BLaER1 treated with 17β-estradiol and CSF1 and Interleukin-3, amounts not matched to agents 10 nM and 100 nM (cell line): ENCODE data around the gene ZBED6.
"Not testable (repeated sequence)": the region's sequence is repeated elsewhere in the genome, so short reads cannot be mapped to it uniquely, and the experiment has no call there.

Source experiments
- H3K27ac ChIP-seq, 11 experiments: shearing (Covaris generic); formaldehyde crosslinking; 2 replicates each; pipeline ENCODE4 v1.8.1; 2022
- H3K27me3 ChIP-seq, 11 experiments: shearing (Covaris generic); formaldehyde crosslinking; 2 replicates each; pipeline ENCODE4 v1.8.1; 2022
- H3K36me3 ChIP-seq, 11 experiments: shearing (Covaris generic); formaldehyde crosslinking; 2 replicates each; pipeline ENCODE4 v1.8.1; 2022
- H3K4me1 ChIP-seq, 10 experiments: shearing (Covaris generic); formaldehyde crosslinking; 2 replicates each; pipeline ENCODE4 v1.8.1; 2022
- H3K4me2 ChIP-seq, 11 experiments: shearing (Covaris generic); formaldehyde crosslinking; 2 replicates each; pipeline ENCODE4 v1.8.1; 2022
- H3K4me3 ChIP-seq, 10 experiments: shearing (Covaris generic); formaldehyde crosslinking; 2 replicates each; pipeline ENCODE4 v1.8.1; 2022
- H3K9ac ChIP-seq, 11 experiments: shearing (Covaris generic); formaldehyde crosslinking; 2 replicates each; pipeline ENCODE4 v1.8.1; 2022
- H3K9me3 ChIP-seq, 11 experiments: shearing (Covaris generic); formaldehyde crosslinking; replicated peaks in 1 of 11; 2 replicates each; pipeline ENCODE4 v1.8.1; 2022
- H4K20me1 ChIP-seq, 11 experiments: shearing (Covaris generic); formaldehyde crosslinking; 2 replicates each; pipeline ENCODE4 v1.8.1; 2022
- Cebpa-rat ChIP-seq, 11 experiments: shearing (Covaris generic); IDR thresholded peaks; 2 replicates each; pipeline ENCODE4 v1.8.1; 2022

The ZBED6 gene

GRCh38 chr1:203813581-203814341, 18.3 kb downstream of the ZBED6 start:
- Histone ChIP-seq H3K36me3 (peaks cover 92 to 100% (median 99%) of the 10 kb centered on the region in 11 experiments), H3K27ac (no peak overlapping the region), H3K4me3 (no peak overlapping the region), H3K4me2 (no peak overlapping the region), H3K27me3 (no peaks in the 10 kb centered on the region), H4K20me1 (peaks cover 62 to 100% (median 99%) of the 10 kb centered on the region in 11 experiments), H3K9me3 (peaks cover 0 to 18% (median 5%) of the 10 kb centered on the region in 11 experiments; a peak in 8 of 22 replicates), H3K9ac (no peak overlapping the region), H3K4me1 (no peaks in the 10 kb centered on the region; a peak in 2 of 20 replicates)
- no peak for TF ChIP-seq Cebpa-rat (IDR thresholded peaks at IDR 0.05)

- Histone ChIP-seq H3K4me1 (no peaks in the 10 kb centered on the region; a peak in 2 of 20 replicates), H3K4me2 (no peak overlapping the region), H3K9me3 (peaks cover 0 to 7% (median 3%) of the 10 kb centered on the region in 11 experiments; a peak in 7 of 22 replicates), H3K27me3 (no peaks in the 10 kb centered on the region), H3K27ac (no peak overlapping the region), H3K4me3 (no peak overlapping the region), H3K36me3 (peaks cover 94 to 100% (median 99%) of the 10 kb centered on the region in 11 experiments), H3K9ac (no peak overlapping the region), H4K20me1 (peaks cover 50 to 99% (median 94%) of the 10 kb centered on the region in 11 experiments)
- no peak for TF ChIP-seq Cebpa-rat (IDR thresholded peaks at IDR 0.05)
These were observed 23.0 kb downstream of the ZBED6 start for GRCh38 chr1:203818399-203818798.

DNA sequence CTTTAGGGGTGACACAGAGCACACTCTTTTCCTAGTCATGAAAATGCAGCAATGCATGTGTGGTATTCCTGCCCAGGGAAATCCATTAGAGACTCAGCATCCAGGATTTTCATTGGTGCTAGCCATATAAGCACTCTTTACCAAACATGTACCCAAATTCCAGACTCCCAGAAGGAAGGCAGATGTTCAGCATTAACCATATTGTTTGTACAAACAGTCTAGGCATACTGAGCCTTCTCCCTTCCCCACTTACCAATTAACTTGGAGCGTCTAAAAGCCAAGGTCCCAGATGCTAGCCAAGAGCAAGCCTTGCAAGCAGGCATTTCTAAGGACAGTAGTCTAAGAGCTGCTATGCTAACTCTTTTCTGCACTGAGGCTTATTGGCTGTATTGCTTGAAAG, 27.9 kb downstream of the ZBED6 start:
- Histone ChIP-seq H3K4me3 (no peak overlapping the region), H3K9ac (no peak overlapping the region), H4K20me1 (peaks cover 71 to 99% (median 93%) of the 10 kb centered on the region in 11 experiments), H3K36me3 (peaks cover 98 to 100% (median 99%) of the 10 kb centered on the region in 11 experiments), H3K9me3 (no peaks in the 10 kb centered on the region), H3K4me1 (peaks cover 0 to 4% (median 0%) of the 10 kb centered on the region in 10 experiments; a peak in 2 of 20 replicates), H3K27ac (no peak overlapping the region), H3K27me3 (no peaks in the 10 kb centered on the region), H3K4me2 (no peak overlapping the region)
- TF ChIP-seq Cebpa-rat (IDR thresholded peaks at IDR 0.05): no peak

GRCh38 chr1:203826175-203826574, 30.8 kb downstream of the ZBED6 start:
- no peak for TF ChIP-seq Cebpa-rat (IDR thresholded peaks at IDR 0.05)
- H3K27ac ChIP-seq: no peak overlapping the region
- H3K27me3 ChIP-seq: no peaks in the 10 kb centered on the region
- peaks cover 0 to 22% (median 0%) of the 10 kb centered on the region in 10 experiments; a peak in 7 of 20 replicates for H3K4me1 ChIP-seq
- no peak overlapping the region for H3K4me3 ChIP-seq
- H3K9ac ChIP-seq: no peak overlapping the region
- H3K36me3 ChIP-seq: peaks cover 98 to 100% (median 99%) of the 10 kb centered on the region in 11 experiments
- H3K9me3 ChIP-seq: no peaks in the 10 kb centered on the region
- peaks cover 49 to 100% (median 75%) of the 10 kb centered on the region in 11 experiments for H4K20me1 ChIP-seq
- no peak overlapping the region for H3K4me2 ChIP-seq

DNA sequence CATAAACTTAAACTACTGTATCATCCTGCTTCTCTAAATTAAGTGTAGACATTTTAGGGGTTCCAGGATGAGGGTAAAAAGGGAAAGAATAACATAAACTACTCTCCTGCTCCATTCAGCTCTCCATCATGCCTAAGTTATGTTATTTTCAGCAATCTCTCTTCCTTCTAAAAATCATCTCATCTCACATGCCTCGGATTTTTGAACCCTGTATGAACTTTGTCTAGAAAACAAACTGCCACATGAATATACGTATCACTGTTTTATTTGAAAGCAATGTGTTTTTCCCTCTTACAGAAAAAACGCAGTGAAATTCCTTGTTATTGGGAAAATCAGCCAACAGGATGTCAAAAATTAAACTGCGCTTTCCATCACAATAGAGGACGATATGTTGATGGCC, 32.6 kb downstream of the ZBED6 start:
- no peak overlapping the region for H3K9ac ChIP-seq
- no peaks in the 10 kb centered on the region for H3K9me3 ChIP-seq
- H4K20me1 ChIP-seq: peaks cover 32 to 100% (median 57%) of the 10 kb centered on the region in 11 experiments
- H3K4me3 ChIP-seq: no peak overlapping the region
- H3K4me2 ChIP-seq: no peak overlapping the region
- H3K36me3 ChIP-seq: peaks cover 98 to 100% (median 99%) of the 10 kb centered on the region in 11 experiments
- no peak overlapping the region for H3K27ac ChIP-seq
- H3K27me3 ChIP-seq: no peaks in the 10 kb centered on the region
- H3K4me1 ChIP-seq: peaks cover 0 to 22% (median 0%) of the 10 kb centered on the region in 10 experiments; a peak in 7 of 20 replicates
- TF ChIP-seq Cebpa-rat (IDR thresholded peaks at IDR 0.05): no peak

DNA sequence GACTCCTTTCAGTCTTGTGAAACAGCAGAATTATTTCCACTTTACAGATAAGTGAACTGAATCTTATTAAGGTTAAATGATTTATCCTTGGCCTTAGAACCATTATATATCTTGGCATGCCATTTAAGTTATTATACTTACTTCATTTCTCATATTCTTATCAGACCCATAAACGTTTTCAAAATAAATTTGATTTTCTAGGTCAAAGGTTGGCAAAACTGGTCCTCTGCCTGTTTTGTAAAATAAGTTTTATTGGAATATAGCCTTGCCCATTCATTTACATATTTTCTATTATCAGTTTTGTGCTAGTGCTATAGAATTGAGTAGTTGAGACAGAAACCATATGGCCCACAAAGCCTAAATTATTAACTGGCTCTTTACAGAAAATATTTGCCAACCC, 33.1 kb downstream of the ZBED6 start:
- H3K27me3 ChIP-seq: no peaks in the 10 kb centered on the region
- peaks cover 98 to 100% (median 99%) of the 10 kb centered on the region in 11 experiments for H3K36me3 ChIP-seq
- peak overlapping the region in 3 of 11 experiments; percentile 37 to 52 (median 51); a peak in 2 of 22 replicates for H3K4me2 ChIP-seq
- peaks cover 0 to 22% (median 0%) of the 10 kb centered on the region in 10 experiments; a peak in 7 of 20 replicates for H3K4me1 ChIP-seq
- no peak overlapping the region for H3K4me3 ChIP-seq
- H3K9me3 ChIP-seq: no peaks in the 10 kb centered on the region
- no peak overlapping the region for H3K27ac ChIP-seq
- H4K20me1 ChIP-seq: peaks cover 27 to 100% (median 52%) of the 10 kb centered on the region in 11 experiments
- H3K9ac ChIP-seq: no peak overlapping the region
- no peak for TF ChIP-seq Cebpa-rat (IDR thresholded peaks at IDR 0.05)

DNA sequence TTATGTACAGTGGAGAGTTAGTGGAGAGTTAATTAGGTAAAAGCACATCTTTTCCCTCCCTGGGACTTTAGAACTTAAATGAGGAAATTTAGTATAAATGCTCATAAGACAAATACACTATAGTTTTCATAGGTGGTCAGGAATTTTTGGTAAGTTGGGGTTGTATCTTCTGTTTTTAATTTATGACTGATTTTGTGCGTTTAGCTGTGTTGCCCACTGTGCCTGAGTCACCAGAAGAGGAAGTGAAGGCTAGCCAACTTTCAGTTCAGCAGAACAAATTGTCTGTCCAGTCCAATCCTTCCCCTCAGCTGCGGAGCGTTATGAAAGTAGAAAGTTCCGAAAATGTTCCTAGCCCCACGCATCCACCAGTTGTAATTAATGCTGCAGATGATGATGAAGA, 33.8 kb downstream of the ZBED6 start:
- H3K36me3 ChIP-seq: peaks cover 98 to 100% (median 99%) of the 10 kb centered on the region in 11 experiments
- not testable (repeated sequence) for H3K27me3 ChIP-seq, H3K9ac ChIP-seq, H3K27ac ChIP-seq, H3K9me3 ChIP-seq, H3K4me3 ChIP-seq
- H3K4me2 ChIP-seq: peak overlapping the region in 3 of 11 experiments; percentile 37 to 52 (median 51); a peak in 5 of 22 replicates
- H4K20me1 ChIP-seq: peaks cover 20 to 100% (median 44%) of the 10 kb centered on the region in 11 experiments
- peaks cover 0 to 22% (median 0%) of the 10 kb centered on the region in 10 experiments; a peak in 7 of 20 replicates for H3K4me1 ChIP-seq

- H3K9me3 ChIP-seq: peaks cover 0 to 31% (median 16%) of the 10 kb centered on the region in 11 experiments; a peak in 18 of 22 replicates
- no peak overlapping the region for H3K4me2 ChIP-seq
- no peak overlapping the region for H3K4me3 ChIP-seq
- peaks cover 0 to 99% (median 11%) of the 10 kb centered on the region in 11 experiments; a peak in 10 of 22 replicates for H4K20me1 ChIP-seq
- no peak overlapping the region for H3K9ac ChIP-seq
- no peak overlapping the region for H3K27ac ChIP-seq
- H3K36me3 ChIP-seq: peaks cover 100% of the 10 kb centered on the region in 11 experiments
- no peaks in the 10 kb centered on the region for H3K4me1 ChIP-seq
- H3K27me3 ChIP-seq: no peaks in the 10 kb centered on the region
- TF ChIP-seq Cebpa-rat (IDR thresholded peaks at IDR 0.05): no peak
These were observed 40.1 kb downstream of the ZBED6 start for GRCh38 chr1:203835476-203835875.

DNA sequence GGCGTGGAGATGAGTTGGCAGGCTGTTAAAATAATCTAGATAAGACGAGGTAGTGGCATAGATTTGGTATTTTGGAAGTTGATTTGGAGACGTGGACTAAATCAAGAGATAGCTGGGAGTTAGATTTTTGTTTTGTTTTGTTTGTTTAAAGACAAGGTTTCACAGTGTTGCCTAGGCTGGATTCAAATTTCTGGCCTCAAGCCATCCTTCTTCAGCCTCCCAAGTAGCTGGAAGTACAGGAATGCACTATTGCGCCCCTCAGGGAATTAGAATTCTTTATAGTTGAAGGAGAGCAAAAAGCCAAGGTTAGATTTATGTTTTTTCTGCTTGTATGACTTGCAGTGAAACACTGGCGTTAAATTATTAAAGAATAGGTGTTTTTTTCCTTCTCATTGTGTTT, 43.7 kb downstream of the ZBED6 start:
- Histone ChIP-seq H3K9ac (no peak overlapping the region), H3K4me1 (no peaks in the 10 kb centered on the region), H3K36me3 (peaks cover 92 to 97% (median 95%) of the 10 kb centered on the region in 11 experiments), H3K27ac (no peak overlapping the region), H3K27me3 (no peaks in the 10 kb centered on the region), H4K20me1 (peaks cover 0 to 83% (median 13%) of the 10 kb centered on the region in 11 experiments; a peak in 13 of 22 replicates), H3K4me2 (no peak overlapping the region), H3K4me3 (no peak overlapping the region), H3K9me3 (peaks cover 0 to 47% (median 33%) of the 10 kb centered on the region in 11 experiments; a peak in 18 of 22 replicates)
- TF ChIP-seq Cebpa-rat (IDR thresholded peaks at IDR 0.05): no peak
